ENCODE data around the gene LMO1.

Gene LMO1

DNA sequence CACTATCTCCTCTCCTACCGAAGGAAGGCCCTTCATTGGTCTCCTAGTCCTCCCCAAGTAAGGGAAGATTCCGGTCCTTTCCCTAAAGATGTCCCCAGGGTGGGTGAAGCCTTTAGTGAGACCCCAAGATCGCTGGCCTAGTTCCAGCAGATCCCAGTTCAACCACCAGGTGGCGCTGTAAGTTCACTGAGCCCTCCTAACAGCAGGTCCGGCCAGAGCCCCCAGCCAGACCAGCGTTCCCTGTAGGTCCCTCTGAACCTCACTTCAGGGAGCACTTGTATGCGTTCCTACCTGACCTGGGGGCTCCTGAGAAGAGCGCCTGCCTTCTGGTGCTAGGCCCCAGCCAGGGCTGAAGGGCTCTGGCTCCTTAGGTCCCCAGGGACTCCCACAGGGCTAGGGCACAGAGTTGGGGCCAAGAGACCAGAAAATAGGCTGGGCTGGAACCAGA lies 38.1 kb downstream of the LMO1 start:
- peak; percentile 47 to 59 for DNase-seq

DNA sequence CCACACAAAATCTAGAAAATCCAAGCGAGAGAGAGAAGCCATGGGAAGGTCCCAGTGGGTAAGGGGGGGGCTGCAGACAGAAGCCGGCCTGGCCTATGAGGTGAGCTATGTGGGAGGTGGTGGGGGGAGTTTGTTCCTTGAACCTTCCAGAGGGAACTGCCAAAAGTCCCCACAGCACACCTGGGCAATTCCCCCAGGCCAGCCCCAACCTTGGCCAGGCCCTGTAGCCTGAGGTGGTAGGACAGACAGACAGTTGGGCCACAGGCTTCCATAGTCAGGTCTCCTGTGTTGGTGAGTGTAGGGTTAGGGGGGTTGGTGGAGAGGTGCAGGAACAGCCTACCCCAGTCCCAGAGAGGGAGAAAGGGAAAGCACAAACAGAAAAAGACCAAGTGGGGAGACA lies 39.0 kb downstream of the LMO1 start:
- no peak for DNase-seq

DNA sequence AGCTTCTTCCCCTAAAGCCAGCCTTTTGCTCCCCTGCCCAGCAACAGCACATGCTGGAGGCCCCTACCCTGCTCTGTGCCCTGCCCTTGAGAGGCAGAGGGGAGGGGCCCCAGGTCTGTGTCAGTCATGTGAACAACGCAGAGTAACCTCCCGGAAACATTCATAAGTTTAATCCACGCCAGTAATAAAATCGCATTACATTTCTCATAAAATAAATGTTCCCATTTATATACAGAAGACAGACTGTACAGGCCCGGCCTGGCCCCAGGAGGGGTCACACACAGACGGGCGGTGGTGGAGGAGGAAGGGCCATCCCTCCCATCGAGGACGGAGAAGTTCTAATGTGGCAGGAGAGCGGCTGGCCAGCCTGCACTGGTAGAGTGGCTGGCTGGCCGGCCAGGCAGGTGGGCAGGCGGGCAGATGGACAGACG lies 39.5 kb downstream of the LMO1 start:
- no peak for DNase-seq

DNA sequence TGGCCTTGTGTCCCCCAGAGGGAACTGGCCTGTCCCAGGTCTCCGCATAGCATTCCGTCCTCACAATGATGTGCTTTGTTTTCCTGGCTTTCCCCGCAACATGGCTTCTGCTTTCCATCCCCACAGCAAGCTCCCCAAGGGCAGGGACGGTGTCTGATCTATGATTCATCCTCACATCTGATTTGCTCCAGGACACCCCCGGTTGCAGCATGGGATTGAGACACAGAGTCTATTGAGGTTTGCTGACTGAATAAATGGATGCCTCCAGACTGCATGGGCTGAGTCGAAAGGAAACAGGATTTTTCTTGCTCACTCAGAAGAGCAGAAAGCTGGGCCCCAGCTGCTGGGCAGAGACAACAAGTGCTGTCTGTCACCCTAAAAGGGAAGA lies 40.2 kb downstream of the LMO1 start:
- no peak for DNase-seq

DNA sequence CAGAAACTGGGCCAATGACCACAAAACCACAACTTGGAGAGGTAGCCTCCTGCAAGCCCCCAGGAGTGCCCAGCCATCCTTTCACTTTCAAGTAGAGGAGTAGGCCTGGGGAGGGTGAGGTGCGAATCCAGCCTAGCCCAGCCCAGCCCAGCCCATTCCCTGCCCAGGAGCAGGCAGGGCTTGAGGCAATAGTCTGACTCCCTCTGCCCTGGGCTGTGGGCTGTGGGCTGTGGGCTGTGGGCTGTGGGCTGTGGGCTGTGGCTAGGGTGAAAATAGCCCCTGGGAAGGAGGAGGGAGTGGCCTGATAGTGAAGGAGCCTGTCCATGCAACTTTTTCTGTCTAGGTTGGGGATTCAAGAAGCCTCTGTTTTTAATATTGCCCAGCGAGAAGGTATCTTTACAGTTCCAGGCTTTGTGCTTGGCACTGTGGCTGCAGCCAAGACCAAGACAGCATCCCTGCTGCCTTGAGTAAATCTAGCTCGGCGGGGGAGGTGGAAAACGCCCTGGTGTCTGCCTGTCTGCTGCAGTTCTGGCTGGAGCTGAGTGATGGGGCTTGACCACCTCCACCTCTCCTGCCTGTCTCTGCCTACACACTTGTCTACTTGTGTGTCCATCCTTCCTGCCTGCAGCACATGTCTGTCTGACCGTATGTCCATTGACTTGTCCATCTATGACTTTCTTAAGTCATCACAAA lies 40.7 kb downstream of the LMO1 start:
- no peak for DNase-seq

DNA sequence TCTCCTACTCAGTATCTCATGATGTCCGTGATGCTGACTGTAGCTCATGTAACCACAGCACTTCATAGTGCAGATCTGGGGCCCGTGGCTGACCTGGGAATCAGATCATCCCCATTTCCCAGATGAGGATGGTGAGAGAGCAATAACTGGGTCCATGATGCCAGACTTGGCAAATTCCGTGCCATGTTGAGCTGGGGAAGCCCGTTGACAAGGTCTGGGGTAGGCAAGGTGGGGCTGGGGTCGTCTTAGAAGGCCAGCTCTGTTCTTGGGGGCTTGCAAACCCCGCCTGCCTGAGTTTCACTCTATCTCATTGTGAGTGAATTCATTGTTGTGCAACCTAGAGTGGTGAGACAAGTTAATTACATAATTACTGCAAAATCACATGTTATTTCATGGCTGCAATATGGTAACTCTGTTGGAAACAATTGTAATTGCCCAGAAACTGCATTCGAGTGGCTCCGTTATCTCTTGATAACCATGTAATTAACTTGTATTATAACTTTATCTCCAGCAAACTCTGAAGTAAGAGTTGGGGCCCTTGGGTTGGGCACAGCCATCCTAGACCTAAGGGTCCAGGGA lies 41.7 kb downstream of the LMO1 start:
- DNase-seq = no peak

DNA sequence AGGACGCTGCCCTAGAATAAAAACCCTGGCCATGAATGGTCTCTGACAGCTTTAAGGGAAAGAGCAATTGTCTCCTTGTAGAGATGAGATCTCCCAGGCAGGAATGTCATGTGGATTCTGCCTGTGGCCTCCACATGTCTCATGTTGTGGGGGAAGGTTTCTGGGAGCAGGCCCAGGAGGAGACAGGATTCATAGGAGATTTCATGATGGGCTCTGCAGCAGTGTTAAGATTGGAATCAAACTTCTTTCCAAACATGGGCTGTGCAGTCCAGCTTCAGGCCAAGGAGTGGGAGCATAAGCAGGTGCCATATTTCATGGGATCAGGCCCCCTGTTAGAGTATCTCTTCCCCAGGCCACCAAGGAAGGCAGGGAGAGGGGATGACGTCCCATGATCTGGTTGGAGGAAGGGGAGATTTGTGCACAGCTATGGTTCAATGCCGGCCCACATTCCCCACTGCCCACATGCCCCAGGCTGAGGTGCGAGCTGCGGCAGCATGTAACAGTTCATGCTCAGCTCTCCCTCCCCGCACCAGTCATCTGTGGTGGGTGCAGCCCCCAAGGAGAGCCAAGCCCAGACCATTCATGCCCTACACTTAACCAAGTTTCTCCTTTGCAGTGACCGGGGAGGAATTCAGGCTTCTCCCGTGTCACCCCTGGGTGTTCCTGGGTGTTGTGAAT lies 42.5 kb downstream of the LMO1 start:
- no peak for DNase-seq

DNA sequence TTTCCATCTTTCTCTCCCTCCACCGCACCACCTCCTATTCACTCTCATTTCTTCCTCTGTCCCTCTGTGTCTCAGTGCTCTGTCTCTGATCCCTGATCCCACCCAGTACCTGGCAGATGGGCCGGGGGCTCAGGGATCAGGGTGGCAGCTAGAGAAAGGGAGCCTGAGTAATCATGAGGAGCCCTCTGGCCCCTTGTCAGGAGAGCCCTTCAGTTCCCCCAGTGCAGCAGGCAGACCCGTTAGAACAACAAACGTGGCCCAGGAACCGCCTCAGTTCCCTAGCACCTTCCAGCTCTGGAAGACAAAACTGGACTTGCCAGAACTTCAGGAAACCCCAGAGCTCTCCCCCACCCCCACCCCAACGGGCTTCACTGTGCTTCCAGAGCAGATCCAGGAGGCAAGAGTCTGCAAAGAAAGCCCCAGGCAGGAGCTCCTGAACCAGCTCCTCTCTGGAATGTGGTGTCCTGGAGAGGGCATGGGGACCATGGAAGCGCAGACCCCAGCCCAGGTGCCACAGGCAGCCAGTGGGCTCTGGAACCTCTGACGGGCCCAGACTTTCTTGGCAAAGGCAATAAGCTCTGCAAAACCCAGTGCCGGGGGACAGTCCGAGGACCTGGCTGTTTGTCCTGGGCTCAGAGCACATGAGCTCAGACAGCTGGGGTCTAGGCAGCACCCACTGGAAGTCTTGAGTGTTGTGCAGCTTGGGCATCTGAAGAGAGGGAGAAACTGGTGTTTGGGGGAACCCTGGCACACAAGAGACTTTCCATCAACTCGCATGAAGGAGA lies 43.2 kb downstream of the LMO1 start:
- DNase-seq = no peak

DNA sequence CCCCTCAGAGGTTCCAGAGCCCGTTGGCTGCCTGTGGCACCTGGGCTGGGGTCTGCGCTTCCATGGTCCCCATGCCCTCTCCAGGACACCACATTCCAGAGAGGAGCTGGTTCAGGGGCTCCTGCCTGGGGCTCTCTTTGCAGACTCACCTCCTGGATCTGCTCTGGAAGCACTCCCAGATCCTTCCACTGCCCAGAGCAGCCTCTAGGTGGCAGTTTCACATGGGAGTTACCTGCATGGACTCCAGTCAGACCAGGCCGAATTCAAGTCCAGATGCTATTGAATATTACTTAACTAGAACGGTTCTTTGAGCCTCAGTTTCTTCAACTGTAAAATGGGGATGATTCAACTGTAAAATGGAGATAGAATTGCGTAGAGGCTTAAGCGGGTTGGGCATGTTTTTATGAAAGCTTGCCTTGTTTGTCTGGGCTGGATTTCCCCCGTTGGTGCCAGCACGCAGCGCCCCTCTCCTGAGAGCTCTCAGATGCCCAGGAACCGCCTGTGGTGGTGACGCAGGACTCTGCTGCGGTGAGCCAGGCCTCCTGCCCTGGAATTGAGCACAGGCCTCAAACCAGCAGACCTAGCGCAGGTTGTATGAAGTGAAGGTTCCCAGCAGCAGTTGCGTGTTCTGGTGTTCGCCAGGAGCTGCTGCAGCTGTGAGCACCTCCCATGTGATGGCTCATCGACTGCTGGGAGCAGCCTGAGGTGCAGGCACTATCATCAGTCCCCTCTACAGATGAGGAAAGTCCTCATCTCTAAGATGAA lies 44.2 kb downstream of the LMO1 start:
- peak in 1 of 2 donors; percentile 12 for DNase-seq

DNA sequence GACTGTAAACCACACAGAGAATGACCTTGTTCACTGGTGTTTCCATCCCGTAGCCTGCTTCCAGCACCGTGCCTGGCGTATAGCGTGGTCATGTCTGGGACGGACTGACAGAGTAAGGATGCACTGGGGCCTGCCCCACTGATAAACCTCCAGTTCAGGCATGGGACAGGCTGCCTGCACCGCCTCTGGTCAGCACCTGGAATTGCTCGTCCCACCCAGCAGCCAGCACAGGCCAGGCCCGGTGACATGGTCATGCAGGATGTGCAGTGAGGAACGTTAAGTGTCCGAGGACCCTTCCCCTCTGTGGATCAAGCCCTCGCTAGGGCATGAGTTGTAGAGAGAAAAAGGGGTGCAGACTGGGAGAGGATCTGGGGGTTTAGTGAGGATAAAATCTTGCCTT lies 44.8 kb downstream of the LMO1 start:
- DNase-seq = no peak

DNA sequence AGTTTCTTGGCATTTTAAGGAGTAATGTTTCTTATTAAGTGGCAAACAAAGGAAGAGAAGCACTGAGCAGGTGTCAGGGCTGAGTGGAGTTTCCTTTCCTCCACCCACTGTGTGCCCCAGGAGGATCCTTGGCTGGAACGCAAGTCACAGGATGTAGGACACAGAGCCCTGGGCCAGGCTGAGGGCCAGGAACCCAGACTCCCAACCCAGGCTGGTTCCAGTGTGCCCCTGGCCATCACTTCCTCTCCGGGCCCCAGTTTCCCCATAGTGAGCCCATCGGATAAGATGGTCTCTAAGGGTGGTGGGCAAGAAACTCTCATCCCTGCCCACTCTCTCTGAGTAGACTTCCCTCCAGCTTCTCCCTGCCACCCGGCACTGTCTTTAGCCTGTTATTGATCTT lies 45.3 kb downstream of the LMO1 start:
- DNase-seq = no peak

DNA sequence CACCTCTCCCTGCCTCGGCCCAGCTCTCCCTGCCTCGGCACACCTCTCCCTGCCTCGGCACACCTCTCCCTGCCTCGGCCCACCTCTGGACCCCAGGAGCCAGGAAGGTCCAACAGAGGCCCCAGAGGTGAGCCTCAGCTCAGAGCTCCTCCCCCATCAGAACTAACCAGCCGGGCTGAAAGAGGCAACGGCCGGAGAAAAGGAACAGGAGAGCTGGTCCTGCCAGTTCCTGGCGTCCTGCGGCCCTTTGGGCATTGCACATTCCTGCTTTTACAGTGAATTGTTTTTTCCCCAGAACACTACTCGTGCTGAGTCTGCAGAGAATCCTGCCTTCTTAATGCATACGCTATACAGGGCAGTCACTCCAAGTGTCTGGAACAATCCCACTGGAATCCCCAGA lies 45.8 kb downstream of the LMO1 start:
- DNase-seq = no peak

DNA sequence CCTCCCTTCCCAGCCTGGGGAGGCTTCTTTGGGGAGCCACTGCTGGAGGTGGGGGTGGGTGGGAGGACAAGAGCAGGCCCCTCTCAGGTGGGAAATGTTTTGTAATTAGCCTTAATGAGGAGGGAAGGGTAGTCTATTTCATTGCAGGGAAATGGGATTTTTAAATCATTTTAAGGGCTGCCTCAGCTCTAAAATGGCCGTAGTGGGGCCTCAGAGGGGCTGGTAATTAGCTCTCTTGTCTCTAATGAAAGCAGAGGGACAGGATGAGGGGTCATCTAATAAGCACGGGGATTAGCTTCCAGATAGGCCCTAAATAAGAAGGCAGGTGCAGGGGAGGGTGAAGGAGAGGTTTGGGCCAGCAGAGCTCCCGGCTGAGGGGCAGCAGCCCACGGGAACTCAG lies 46.5 kb downstream of the LMO1 start:
- no peak for DNase-seq

DNA sequence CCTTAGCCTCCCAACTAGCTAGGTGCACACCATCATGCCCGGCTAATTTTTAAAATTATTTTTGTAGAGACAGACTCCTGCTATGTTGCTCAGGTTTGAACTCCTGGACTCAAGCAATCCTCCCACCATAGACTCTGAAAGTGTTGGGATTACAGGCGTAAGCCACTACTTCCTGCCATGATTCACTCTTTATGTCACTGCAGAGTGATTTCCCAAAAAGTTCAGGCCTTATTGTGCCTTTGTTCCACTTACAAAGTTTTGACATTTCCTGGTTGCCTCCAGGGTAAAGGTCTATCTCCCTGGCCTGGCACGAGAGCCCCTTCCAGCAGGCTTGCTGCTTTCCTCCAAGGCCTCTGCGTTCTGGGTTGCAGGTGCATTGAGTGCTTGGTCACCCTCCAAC lies 50.3 kb downstream of the LMO1 start:
- no peak for DNase-seq

DNA sequence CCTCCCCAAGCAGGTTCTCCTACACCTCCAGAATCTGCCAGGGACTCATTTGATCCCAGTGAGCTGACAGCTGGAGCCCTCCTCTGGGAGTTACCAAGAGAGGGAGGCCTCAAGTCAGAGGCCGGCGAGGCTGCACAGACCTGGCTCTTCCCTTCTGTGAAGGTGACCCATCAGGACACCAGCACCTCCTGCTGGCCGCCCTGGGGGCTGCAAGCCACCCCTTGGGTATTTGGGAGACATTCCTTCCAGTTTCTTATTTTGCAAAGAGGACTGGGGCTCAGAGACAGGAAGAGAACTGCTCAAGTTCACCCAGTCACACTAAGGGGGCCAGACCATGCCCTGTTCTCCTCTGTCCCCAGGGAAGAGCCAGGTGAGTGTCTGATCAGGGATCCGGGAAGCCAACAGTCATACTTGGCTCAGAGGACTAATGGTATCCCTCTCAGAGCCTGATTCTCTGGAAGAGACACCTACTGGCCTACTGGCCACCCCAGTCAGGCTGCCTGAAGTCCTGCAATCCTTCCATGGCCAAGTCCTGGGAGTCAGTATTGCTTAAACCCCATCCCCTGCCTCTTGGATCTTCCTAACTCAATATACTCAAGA lies 54.4 kb downstream of the LMO1 start:
- peak; percentile 5 to 50 for DNase-seq

DNA sequence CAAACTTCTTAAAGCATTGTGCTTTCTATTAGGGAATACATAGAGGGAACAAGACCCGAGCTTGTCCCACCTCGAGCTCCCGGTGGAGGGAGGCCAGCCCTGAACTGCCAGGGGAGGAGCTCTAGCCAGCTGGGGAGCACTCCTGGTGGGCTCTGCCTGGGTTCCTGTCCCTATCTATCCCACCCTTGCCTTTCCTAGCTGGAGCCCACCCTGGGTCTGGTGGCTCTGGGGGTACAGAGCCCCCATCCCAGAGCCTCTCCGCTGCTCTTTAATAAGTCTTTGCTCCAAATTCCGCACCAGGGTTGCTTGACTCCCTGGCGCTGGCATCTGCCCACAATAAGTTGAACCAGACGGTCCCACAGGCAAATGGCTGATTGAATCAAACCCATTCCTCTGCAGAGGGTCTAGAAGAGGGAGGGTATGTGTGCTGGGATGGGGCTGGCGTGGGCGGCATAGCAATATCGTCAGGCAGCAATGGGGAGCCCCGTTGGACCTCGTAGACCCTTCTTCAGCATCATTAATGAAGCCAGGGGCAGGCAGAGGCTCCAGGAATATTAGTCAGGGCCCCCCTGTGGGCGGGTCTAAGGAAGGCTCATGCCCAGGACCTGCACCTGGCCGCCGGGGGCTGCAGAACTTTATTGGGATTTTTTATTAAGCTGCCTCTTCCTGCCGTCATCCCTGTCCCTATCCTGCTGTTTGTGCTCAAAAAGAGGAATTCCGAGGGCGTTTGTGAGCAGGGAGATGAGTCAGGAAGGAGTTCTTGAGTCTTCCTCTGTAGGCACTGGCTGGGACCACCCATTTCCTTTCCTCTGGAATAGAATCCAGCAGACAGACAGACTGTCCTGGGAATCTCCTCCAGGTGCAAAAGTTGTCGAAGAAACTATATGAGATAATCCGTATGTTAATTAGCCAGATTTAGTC lies 56.3 kb downstream of the LMO1 start:
- DNase-seq = no peak

DNA sequence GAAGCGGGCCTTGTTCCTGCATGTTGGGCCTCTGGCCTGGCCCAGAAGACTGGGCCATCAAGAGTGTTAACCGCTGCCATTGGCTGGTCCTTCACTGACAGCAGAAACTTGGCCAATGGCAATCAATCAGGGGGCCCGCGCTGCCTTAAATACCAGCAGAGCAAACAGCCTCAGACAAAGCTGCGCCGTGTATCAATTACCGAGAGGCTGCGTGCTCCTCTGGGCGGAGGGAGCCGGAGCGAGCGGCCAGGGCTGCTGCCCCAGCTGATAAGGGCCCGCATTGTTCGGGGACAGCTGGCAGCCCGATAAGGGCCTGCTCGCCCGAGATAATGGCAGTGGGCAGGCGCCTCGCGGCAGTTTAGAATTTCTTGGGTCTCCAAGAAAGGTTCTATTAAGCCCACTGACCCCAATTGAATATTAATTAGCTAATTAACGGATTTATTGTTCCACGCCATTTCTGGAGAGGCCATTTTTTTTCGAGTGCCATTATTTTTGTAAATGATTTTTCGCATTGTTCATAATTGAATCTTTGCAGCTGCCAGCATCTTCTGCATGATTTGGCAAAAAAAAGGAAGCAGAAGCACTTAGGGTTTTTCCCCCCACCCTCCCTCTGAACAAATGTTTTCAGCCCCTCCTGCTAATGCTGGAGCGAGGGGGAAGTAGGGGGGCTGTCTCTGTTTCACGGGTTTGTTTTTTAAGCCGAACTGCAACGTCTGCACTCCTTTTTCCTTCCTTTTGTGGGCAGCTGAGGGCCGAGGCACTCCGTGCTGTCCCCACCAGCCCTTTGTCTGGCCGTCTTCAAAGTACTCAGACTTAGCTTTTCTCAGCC lies 57.2 kb downstream of the LMO1 start:
- DNase-seq = peak in 1 of 2 donors; percentile 29

DNA sequence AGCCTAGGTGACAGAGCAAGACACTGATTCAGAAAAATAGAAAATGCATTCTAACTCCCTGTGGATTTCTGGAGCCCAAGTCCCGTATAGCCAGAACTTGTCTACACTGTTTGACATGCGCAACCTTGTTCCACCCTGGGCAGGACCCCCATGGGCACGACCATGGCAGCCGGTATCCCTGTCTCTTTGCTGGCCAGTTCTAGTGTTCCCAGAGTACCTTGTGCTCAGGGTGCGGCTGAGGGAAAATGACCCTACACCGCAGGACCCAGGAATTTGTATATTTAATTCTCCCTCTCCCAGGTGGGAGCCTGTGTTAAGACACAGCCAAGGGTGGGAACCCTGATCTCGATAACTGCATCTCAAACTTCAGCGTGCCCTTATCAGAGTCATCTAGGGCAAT lies 58.1 kb downstream of the LMO1 start:
- no peak for DNase-seq

DNA sequence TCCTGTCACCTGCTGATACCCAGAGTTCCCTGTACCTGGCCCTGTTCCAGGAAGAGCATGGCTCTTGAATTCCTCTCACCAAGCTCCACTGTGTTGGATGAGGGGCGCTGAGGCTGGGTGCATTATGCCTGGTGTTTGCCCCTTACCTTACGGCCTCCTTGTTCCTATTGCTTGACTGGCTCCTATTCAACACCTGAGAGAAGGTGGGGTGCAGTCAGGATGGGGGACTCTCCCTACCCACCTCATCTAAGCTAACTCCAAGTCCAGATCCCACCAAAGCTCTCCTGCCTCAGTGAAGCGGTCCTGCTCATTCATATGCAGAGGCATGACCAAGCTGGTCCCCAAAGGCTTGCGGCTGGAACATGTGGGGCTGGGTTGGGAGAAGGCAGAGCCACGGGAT lies 59.1 kb downstream of the LMO1 start:
- DNase-seq = no peak

DNA sequence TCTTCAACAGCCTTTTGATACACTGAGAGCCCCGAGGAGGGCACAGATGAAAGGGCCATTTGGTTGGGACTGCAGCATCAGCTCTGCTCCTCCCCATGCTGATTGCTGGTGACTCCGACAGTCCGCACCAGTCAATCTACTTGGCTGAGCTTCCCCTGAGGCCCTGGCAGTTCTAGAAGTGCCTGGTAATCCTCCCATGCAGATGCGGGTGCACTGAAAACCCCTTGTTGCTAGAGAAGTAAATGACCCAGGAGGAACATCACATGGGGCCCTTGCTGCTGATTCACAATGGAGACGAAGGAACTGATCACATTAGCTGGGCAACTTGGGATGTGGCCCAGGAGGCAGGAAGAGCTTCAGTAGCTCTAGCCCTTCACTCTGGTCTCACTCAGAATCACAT lies 59.7 kb downstream of the LMO1 start:
- DNase-seq = no peak

DNA sequence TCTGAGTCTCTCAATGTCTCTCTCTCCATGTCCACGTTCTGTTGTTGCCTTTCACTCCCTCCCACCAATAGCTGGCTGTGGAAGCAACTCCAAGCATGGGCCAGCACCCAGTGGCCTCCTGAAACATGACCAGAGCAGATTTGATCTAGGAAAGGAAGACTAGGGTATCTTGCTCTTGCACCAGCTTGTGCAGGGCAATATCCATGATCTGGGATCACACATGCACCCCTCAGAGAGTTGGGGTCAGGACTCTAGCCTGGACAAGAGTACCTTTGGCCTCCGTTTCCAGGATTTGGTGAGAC lies 60.3 kb downstream of the LMO1 start:
- DNase-seq = no peak
